IPS-18c (cell line): Measurements from ENCODE around the gene MYL6B.
"Not testable (repeated sequence)": the region's sequence is repeated elsewhere in the genome, so short reads cannot be mapped to it uniquely, and the experiment has no call there.

Experiments
- H3K4me3 ChIP-seq: 2 replicates; pipeline ENCODE4 v1.7.0; 2013; ENCODE audit warnings: low read depth, mild to moderate bottlenecking, low read length, moderate library complexity; ENCODE audit not compliant: insufficient read depth
- H3K9me3 ChIP-seq: one replicate; pipeline ENCODE4 v1.6.1; 2013; ENCODE audit warnings: mild to moderate bottlenecking, low read length, moderate library complexity; ENCODE audit not compliant: control insufficient read depth, insufficient read depth

Gene MYL6B

GRCh38 chr12:56143217-56143616 lies 9.2 kb upstream of the MYL6B start:
- Histone ChIP-seq H3K4me3 (no peak overlapping the region), H3K9me3 (no peaks in the 10 kb centered on the region)

- Histone ChIP-seq H3K4me3 (no peak overlapping the region), H3K9me3 (no peaks in the 10 kb centered on the region)
Measured at GRCh38 chr12:56143870-56144269, 8.5 kb upstream of the MYL6B start.

- Histone ChIP-seq H3K9me3 (no peaks in the 10 kb centered on the region), H3K4me3 (no peak overlapping the region)
Measured at GRCh38 chr12:56145217-56145616, 7.2 kb upstream of the MYL6B start.

- no peak overlapping the region for H3K4me3 ChIP-seq
- no peaks in the 10 kb centered on the region for H3K9me3 ChIP-seq
Measured at GRCh38 chr12:56146492-56147460, 5.6 kb upstream of the MYL6B start.

- Histone ChIP-seq H3K4me3 (no peak overlapping the region), H3K9me3 (no peaks in the 10 kb centered on the region)
Measured at GRCh38 chr12:56150563-56150962, 1.8 kb upstream of the MYL6B start.

- Histone ChIP-seq H3K9me3 (no peaks in the 10 kb centered on the region), H3K4me3 (peak overlapping the region; percentile 65)
Measured at GRCh38 chr12:56151672-56152131, 685 bp upstream of the MYL6B start.

GRCh38 chr12:56152756-56153677 lies 630 bp downstream of the MYL6B start:
- Histone ChIP-seq H3K9me3 (no peaks in the 10 kb centered on the region), H3K4me3 (peak overlapping the region; percentile 65)

- Histone ChIP-seq H3K4me3 (peak overlapping the region; percentile 65), H3K9me3 (no peaks in the 10 kb centered on the region)
Measured at GRCh38 chr12:56153678-56154065, 1.3 kb downstream of the MYL6B start.

- H3K4me3 ChIP-seq: no peak overlapping the region
- no peaks in the 10 kb centered on the region for H3K9me3 ChIP-seq
Measured at GRCh38 chr12:56154246-56154771, 1.9 kb downstream of the MYL6B start.

- H3K4me3 ChIP-seq: no peak overlapping the region
Measured at GRCh38 chr12:56154818-56155217, 2.4 kb downstream of the MYL6B start.

GRCh38 chr12:56155256-56155845 lies 3.0 kb downstream of the MYL6B start:
- Histone ChIP-seq H3K4me3 (no peak overlapping the region), H3K9me3 (no peaks in the 10 kb centered on the region)

More at GRCh38 chr12:56154818-56155217, 2.4 kb downstream of the MYL6B start:
- no peaks in the 10 kb centered on the region for H3K9me3 ChIP-seq

- peak overlapping the region; percentile 40; the same call in 1 of the 2 replicates for H3K4me3 ChIP-seq
- H3K9me3 ChIP-seq: not testable (repeated sequence)
Measured at GRCh38 chr12:56156464-56157200, 4.2 kb downstream of the MYL6B start.

- Histone ChIP-seq H3K9me3 (no peaks in the 10 kb centered on the region), H3K4me3 (peak overlapping the region; percentile 40)
Measured at GRCh38 chr12:56157201-56158028, 5.0 kb downstream of the MYL6B start.

- H3K4me3 ChIP-seq: peak within 1 kb of the TSS; percentile 85
- no peaks in the 10 kb centered on the region for H3K9me3 ChIP-seq
Measured at GRCh38 chr12:56158029-56158925, 5.9 kb downstream of the MYL6B start, which contains the start of gene MYL6. MYL6 (plus strand) TSS chr12:56158359; CDS start chr12:56158402, 43 bp downstream.
